NB4 (cell line): ENCODE measurements around the gene GALNT17.

ENCODE experiments used
- POLR2A ChIP-seq: IDR thresholded peaks from 2 replicates; pipeline ENCODE4 v1.6.1; 2011; ENCODE audit warnings: mild to moderate bottlenecking; ENCODE audit not compliant: insufficient read length; ENCODE audit errors: extremely low read depth
- TF ChIP-seq, protein P1 (sequence below): IDR thresholded peaks from one replicate; pipeline ENCODE4 v1.5.1; 2012; ENCODE audit warnings: low read depth, low read length

DNA sequence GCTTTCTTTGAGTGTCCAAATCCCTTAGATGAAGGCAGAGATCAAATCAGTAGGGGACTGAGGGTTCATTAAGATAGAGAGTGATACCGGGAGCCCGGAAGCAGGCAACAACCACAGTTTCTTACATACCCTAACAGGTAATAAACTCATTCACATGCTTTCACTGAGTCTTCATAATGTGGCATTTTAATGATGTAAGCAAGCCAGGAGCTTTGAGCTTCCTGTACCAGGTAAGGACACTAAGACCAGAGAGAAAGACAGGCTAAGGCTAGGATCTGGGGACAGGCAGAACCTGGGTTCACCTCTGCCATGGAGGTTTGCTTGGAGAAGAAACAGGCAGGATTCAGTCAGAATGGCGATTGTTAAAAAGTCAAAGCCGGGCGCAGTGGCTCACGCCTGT is 618.3 kb downstream of the GALNT17 start:
- no peak for TF ChIP-seq POLR2A
- TF ChIP-seq, protein P1, sequence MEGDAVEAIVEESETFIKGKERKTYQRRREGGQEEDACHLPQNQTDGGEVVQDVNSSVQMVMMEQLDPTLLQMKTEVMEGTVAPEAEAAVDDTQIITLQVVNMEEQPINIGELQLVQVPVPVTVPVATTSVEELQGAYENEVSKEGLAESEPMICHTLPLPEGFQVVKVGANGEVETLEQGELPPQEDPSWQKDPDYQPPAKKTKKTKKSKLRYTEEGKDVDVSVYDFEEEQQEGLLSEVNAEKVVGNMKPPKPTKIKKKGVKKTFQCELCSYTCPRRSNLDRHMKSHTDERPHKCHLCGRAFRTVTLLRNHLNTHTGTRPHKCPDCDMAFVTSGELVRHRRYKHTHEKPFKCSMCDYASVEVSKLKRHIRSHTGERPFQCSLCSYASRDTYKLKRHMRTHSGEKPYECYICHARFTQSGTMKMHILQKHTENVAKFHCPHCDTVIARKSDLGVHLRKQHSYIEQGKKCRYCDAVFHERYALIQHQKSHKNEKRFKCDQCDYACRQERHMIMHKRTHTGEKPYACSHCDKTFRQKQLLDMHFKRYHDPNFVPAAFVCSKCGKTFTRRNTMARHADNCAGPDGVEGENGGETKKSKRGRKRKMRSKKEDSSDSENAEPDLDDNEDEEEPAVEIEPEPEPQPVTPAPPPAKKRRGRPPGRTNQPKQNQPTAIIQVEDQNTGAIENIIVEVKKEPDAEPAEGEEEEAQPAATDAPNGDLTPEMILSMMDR = no peak
